GM12878 (cell line): Measurements from ENCODE around the gene MIA3. TPM values are rescaled to one million over a fixed set of nuclear protein-coding genes. Genes with fewer than 3 reads are reported as not detected.

ENCODE experiments used
- BCL3 ChIP-seq: IDR thresholded peaks from 2 replicates; pipeline ENCODE4 v1.6.1; 2011; ENCODE audit warnings: borderline replicate concordance, low read depth, mild to moderate bottlenecking, moderate library complexity, low read length; ENCODE audit not compliant: insufficient read depth, poor library complexity, severe bottlenecking
- BHLHE40 ChIP-seq, 2 experiments: fragments of 450-650 bp in 1 of 2; IDR thresholded peaks; 2 replicates each; pipeline ENCODE4 v1.6.1; 2011 to 2017; ENCODE audit warnings: low read depth in 2 of 2, borderline replicate concordance in 1 of 2, improper control_type of control experiment in 1 of 2, low read length in 1 of 2, mild to moderate bottlenecking in 1 of 2
- CBX3 ChIP-seq: fragments of 200-600 bp; sonication (generic); IDR thresholded peaks from 2 replicates; pipeline ENCODE4 v1.6.1; 2016; ENCODE audit warnings: low read depth, borderline replicate concordance
- CBX5 ChIP-seq: sonication (generic); IDR thresholded peaks from 2 replicates; pipeline ENCODE4 v1.6.1; 2016; ENCODE audit warnings: low read depth, moderate library complexity, mild to moderate bottlenecking, inconsistent platforms
- CHD4 ChIP-seq: fragments of 200-600 bp; sonication (generic); IDR thresholded peaks from 2 replicates; pipeline ENCODE4 v1.6.1; 2016; ENCODE audit warnings: mild to moderate bottlenecking
- CREM ChIP-seq: IDR thresholded peaks from 2 replicates; pipeline ENCODE4 v1.6.1; 2014; ENCODE audit warnings: antibody characterized with exemption, low read depth
- ETV6 ChIP-seq, 2 experiments: fragments of 450-650 bp in 1 of 2; IDR thresholded peaks in 1 of 2; conservative IDR thresholded peaks in 1 of 2; 2 replicates each; pipeline ENCODE4 v1.6.1; 2014; ENCODE audit warnings: antibody characterized with exemption in 1 of 2, borderline replicate concordance in 1 of 2, low read depth in 1 of 2, mild to moderate bottlenecking in 1 of 2, moderate library complexity in 1 of 2
- HDAC2 ChIP-seq: fragments of 200-600 bp; sonication (generic); IDR thresholded peaks from 2 replicates; pipeline ENCODE4 v1.6.1; 2017
- IRF3 ChIP-seq: fragments of 450-650 bp; IDR thresholded peaks from 2 replicates; pipeline ENCODE4 v1.6.1; 2014; ENCODE audit warnings: mild to moderate bottlenecking
- IRF4 ChIP-seq: IDR thresholded peaks from 2 replicates; pipeline ENCODE4 v1.6.1; 2011; ENCODE audit warnings: low read depth, low read length
- JUND ChIP-seq: IDR thresholded peaks from 2 replicates; pipeline ENCODE4 v1.6.1; 2012; ENCODE audit warnings: low read depth, mild to moderate bottlenecking, low read length, improper control_type of control experiment, moderate library complexity
- MEF2B ChIP-seq: fragments of 450-650 bp; IDR thresholded peaks from 2 replicates; pipeline ENCODE4 v1.6.1; 2018; ENCODE audit warnings: mild to moderate bottlenecking, moderate library complexity; ENCODE audit not compliant: partially characterized antibody, poor library complexity, severe bottlenecking
- MYB ChIP-seq: fragments of 150-350 bp; IDR thresholded peaks from 2 replicates; pipeline ENCODE4 v1.6.1; 2014; ENCODE audit warnings: mild to moderate bottlenecking, low read depth, low read length, borderline replicate concordance
- NBN ChIP-seq: fragments of 450-650 bp; IDR thresholded peaks from 2 replicates; pipeline ENCODE4 v1.6.1; 2016
- NFXL1 ChIP-seq: fragments of 450-650 bp; IDR thresholded peaks from 2 replicates; pipeline ENCODE4 v1.6.1; 2017; ENCODE audit warnings: antibody characterized with exemption, mild to moderate bottlenecking, borderline replicate concordance
- NFYA ChIP-seq: IDR thresholded peaks from 2 replicates; pipeline ENCODE4 v1.6.1; 2011; ENCODE audit warnings: low read depth, mild to moderate bottlenecking, low read length, improper control_type of control experiment, borderline replicate concordance
- PAX8 ChIP-seq: fragments of 450-650 bp; IDR thresholded peaks from 2 replicates; pipeline ENCODE4 v1.6.1; 2017; ENCODE audit warnings: mild to moderate bottlenecking, moderate library complexity
- POU2F2 ChIP-seq: IDR thresholded peaks from 3 replicates; pipeline ENCODE4 v1.6.1; 2011; ENCODE audit warnings: low read depth, mild to moderate bottlenecking, low read length, borderline replicate concordance
- RB1 ChIP-seq: fragments of 450-650 bp; formaldehyde crosslinking; IDR thresholded peaks from 2 replicates; pipeline ENCODE4 v1.6.1; 2017; ENCODE audit warnings: mild to moderate bottlenecking, borderline replicate concordance
- RCOR1 ChIP-seq: conservative IDR thresholded peaks from 2 replicates; pipeline ENCODE4 v1.6.1; 2012; ENCODE audit warnings: low read depth, low read length, improper control_type of control experiment
- RFX5 ChIP-seq: IDR thresholded peaks from 2 replicates; pipeline ENCODE4 v1.6.1; 2011; ENCODE audit warnings: low read depth, low read length, improper control_type of control experiment
- SMARCA5 ChIP-seq: fragments of 450-650 bp; IDR thresholded peaks from 2 replicates; pipeline ENCODE4 v1.6.1; 2017; ENCODE audit warnings: mild to moderate bottlenecking
- SREBF2 ChIP-seq: IDR thresholded peaks from 2 replicates; pipeline ENCODE4 v1.6.1; 2012; ENCODE audit warnings: mild to moderate bottlenecking, low read length
- TARDBP ChIP-seq: IDR thresholded peaks from 2 replicates; pipeline ENCODE4 v1.6.1; 2016; ENCODE audit warnings: borderline replicate concordance
- YY1 ChIP-seq: IDR thresholded peaks from 2 replicates; pipeline ENCODE4 v1.6.1; 2011; ENCODE audit warnings: low read depth, mild to moderate bottlenecking, low read length
- ZNF217 ChIP-seq: fragments of 450-650 bp; IDR thresholded peaks from 2 replicates; pipeline ENCODE4 v1.6.1; 2017; ENCODE audit warnings: antibody characterized with exemption, mild to moderate bottlenecking
- polyA plus RNA-seq, 11 experiments: library from polyadenylated mRNA; depleted of rRNA in 4 of 11; unstranded in 6 of 11; stranded (reverse) in 5 of 11; fragments of >200 nt; fragmentation: Nextera tagmentation in 4 of 11; fragmentation: Illumina TruSeq in 1 of 11; extraction: Ambion mirVana in 4 of 11; extraction: Trizol in 1 of 11; gene quantifications; 1 replicate in 1 of 11; 2 replicates in 10 of 11; pipeline versions ENCODE4 v1.2.1 to v1.2.3, GENCODE V29; 2011 to 2016; ENCODE audit warnings: inconsistent platforms in 2 of 11, missing spikeins in 2 of 11, low read depth in 1 of 11
- total RNA-seq, 4 experiments: library from RNA; depleted of rRNA in 3 of 4; stranded (reverse); fragments of >200 nt in 3 of 4; fragmentation: Illumina TruSeq in 1 of 4; extraction: Trizol in 1 of 4; gene quantifications; 2 replicates each; pipeline versions ENCODE4 v1.2.1 to v1.2.3, GENCODE V29; 2013 to 2021
- TF ChIP-seq, protein P1 (sequence below): fragments of 150-350 bp; IDR thresholded peaks from 2 replicates; pipeline ENCODE4 v1.6.1; 2014; ENCODE audit warnings: mild to moderate bottlenecking, low read depth, low read length
- TF ChIP-seq, protein P2 (sequence below): fragments of 450-650 bp; IDR thresholded peaks from 2 replicates; pipeline ENCODE4 v1.6.1; 2017; ENCODE audit warnings: mild to moderate bottlenecking

The MIA3 gene
- total and polyA plus RNA-seq, 10 of the 15 experiments (the other 5 are each of a cell fraction or from before 2014, with no cell fraction given), result 12.9 to 50.8 (median 30.3) TPM

DNA sequence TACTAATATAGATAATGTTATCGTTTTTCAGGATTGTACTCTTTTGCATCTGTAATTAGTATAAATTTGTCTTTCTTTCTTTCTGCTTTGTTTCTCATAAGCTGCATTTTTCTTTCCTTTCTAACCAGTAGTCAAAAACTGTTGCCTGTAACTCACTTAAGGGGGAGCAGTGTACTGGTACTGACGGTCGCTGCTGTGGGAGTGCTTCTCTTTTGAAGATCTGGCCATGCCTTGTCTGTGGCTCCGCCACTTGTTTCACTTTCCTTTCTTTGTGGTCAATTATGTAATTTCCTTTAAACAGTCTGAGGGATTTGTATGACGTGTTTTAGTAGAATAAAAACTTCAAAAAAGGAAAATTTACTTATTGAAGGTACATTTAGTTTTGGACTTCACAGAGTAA lies 37.0 kb downstream of the MIA3 start (continued):
- TF ChIP-seq POU2F2 (peak; percentile 74; the same call in 1 of the 3 replicates), CREM (peak; percentile 78; the same call in 1 of the 2 replicates), MYB (no peak), BCL3 (no peak), IRF4 (peak; percentile 74; the same call in 1 of the 2 replicates), RB1 (no peak), RCOR1 (no peak), TARDBP (no peak), SREBF2 (no peak), CBX5 (peak; percentile 93; the same call in 1 of the 2 replicates), PAX8 (no peak), JUND (no peak), ETV6 (conservative IDR thresholded peaks at IDR 0.05 in 1 of 2, IDR thresholded peaks at IDR 0.05 in 1 of 2; ENCODE audit: borderline replicate concordance in 1 of 2, low read depth in 1 of 2) (peak in 1 of 2 experiments; percentile 94; a peak in 2 of 4 replicates), YY1 (peak; percentile 38; the same call in 1 of the 2 replicates), NFXL1 (no peak), IRF3 (no peak), BHLHE40 (IDR thresholded peaks at IDR 0.05; ENCODE audit: borderline replicate concordance in 1 of 2, low read depth in 2 of 2, low read length in 1 of 2) (peak; percentile 14 to 42; a peak in 2 of 4 replicates), CHD4 (no peak), ZNF217 (no peak), RFX5 (no peak), HDAC2 (no peak), NFYA (no peak), MEF2B (peak; percentile 46), NBN (peak; percentile 75; the same call in 1 of the 2 replicates), SMARCA5 (no peak), CBX3 (no peak)
- TF ChIP-seq, protein P1, sequence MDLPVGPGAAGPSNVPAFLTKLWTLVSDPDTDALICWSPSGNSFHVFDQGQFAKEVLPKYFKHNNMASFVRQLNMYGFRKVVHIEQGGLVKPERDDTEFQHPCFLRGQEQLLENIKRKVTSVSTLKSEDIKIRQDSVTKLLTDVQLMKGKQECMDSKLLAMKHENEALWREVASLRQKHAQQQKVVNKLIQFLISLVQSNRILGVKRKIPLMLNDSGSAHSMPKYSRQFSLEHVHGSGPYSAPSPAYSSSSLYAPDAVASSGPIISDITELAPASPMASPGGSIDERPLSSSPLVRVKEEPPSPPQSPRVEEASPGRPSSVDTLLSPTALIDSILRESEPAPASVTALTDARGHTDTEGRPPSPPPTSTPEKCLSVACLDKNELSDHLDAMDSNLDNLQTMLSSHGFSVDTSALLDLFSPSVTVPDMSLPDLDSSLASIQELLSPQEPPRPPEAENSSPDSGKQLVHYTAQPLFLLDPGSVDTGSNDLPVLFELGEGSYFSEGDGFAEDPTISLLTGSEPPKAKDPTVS, result no peak
- TF ChIP-seq, protein P2, sequence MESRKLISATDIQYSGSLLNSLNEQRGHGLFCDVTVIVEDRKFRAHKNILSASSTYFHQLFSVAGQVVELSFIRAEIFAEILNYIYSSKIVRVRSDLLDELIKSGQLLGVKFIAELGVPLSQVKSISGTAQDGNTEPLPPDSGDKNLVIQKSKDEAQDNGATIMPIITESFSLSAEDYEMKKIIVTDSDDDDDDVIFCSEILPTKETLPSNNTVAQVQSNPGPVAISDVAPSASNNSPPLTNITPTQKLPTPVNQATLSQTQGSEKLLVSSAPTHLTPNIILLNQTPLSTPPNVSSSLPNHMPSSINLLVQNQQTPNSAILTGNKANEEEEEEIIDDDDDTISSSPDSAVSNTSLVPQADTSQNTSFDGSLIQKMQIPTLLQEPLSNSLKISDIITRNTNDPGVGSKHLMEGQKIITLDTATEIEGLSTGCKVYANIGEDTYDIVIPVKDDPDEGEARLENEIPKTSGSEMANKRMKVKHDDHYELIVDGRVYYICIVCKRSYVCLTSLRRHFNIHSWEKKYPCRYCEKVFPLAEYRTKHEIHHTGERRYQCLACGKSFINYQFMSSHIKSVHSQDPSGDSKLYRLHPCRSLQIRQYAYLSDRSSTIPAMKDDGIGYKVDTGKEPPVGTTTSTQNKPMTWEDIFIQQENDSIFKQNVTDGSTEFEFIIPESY, result no peak
